Measurements from ENCODE around the gene PODXL2. TPM values are rescaled to one million over a fixed set of nuclear protein-coding genes. Genes with fewer than 3 reads are reported as not detected.

PODXL2 gene
- total and polyA plus RNA-seq, 2 donors (not counting 1 experiment from before 2014, with no cell fraction given) = 3.1 to 4.0 TPM

- Histone ChIP-seq H3K79me2 (ENCODE audit: control insufficient read depth, insufficient read depth, low read length) (no peaks in the 10 kb centered on the region), H3K4me1 (ENCODE audit: control insufficient read depth in 2 of 2, insufficient read depth in 2 of 2, low read length in 2 of 2) (no peaks in the 10 kb centered on the region), H3K4me3 (ENCODE audit: control extremely low read depth in 1 of 5, extremely low read depth in 1 of 5, insufficient read depth in 1 of 5, low read depth in 2 of 5, low read length in 4 of 5) (no peak overlapping the region), H3K27ac (ENCODE audit: low read length in 2 of 2) (no peak overlapping the region), H3K27me3 (replicated peaks in 1 of 4; ENCODE audit: control extremely low read depth in 1 of 4, control insufficient read depth in 3 of 4, insufficient read depth in 4 of 4, low read length in 3 of 4) (no peaks in the 10 kb centered on the region), H2AFZ (ENCODE audit: insufficient read depth, low read depth, low read length, poor library complexity, severe bottlenecking) (no peak overlapping the region), H3K9ac (ENCODE audit: low read length) (no peak overlapping the region), H4K20me1 (ENCODE audit: control insufficient read depth, insufficient read depth, low read length, poor library complexity, severe bottlenecking) (no peaks in the 10 kb centered on the region), H3K36me3 (replicated peaks in 1 of 2; ENCODE audit: control extremely low read depth in 1 of 2, control insufficient read depth in 1 of 2, extremely low read depth in 1 of 2, insufficient read depth in 2 of 2, low read length in 1 of 2) (no peaks in the 10 kb centered on the region), H3K9me3 (ENCODE audit: control extremely low read depth in 1 of 3, control insufficient read depth in 2 of 3, insufficient read depth in 1 of 3, low read length in 2 of 3) (no peaks in the 10 kb centered on the region), H3K4me2 (replicated peaks; ENCODE audit: low read depth, low read length, poor library complexity, severe bottlenecking) (no peak overlapping the region)
- intact Hi-C loops (cut with micrococcal nuclease) = no loop called here
- H3K27ac Mint-ChIP-seq = no peak overlapping the region
- ChIA-PET CTCF (interaction anchor here (0.6 to 1.5 kb wide), 2 partner anchors 49 to 509 kb away, joined by 3 to 6 read pairs; no protein-coding TSS in a partner anchor), POLR2A (interaction anchor here (0.5 kb wide), 1 partner anchor 54 kb away, joined by 4 read pairs; no protein-coding TSS in a partner anchor)
- H3K9me3 Mint-ChIP-seq (ENCODE audit: insufficient read depth) = no peaks in the 10 kb centered on the region
- 100% methylated on average over 3 of the region's 5 CpGs for WGBS (ENCODE audit: insufficient coverage)
- H3K4me3 Mint-ChIP-seq = no peak overlapping the region
- H3K4me1 Mint-ChIP-seq = no peaks in the 10 kb centered on the region
- DNase-seq = no peak
- TF ChIP-seq CTCF (IDR thresholded peaks at IDR 0.05) (no peak), EZH2 (IDR thresholded peaks at IDR 0.05; ENCODE audit: borderline replicate concordance, insufficient read depth, low read depth, low read length, poor library complexity, severe bottlenecking) (no peak)
- no peak for ATAC-seq (ENCODE audit: low read depth)
- no peaks in the 10 kb centered on the region for H3K27me3 Mint-ChIP-seq
Observed at GRCh38 chr3:127644641-127645370, 15.8 kb downstream of the PODXL2 start.

GRCh38 chr3:127645371-127646015 is 16.5 kb downstream of the PODXL2 start:
- DNase-seq (no peak), ATAC-seq (ENCODE audit: low read depth) (no peak)
- no peak overlapping the region for H2AFZ ChIP-seq (ENCODE audit: insufficient read depth, low read depth, low read length, poor library complexity, severe bottlenecking)
- H3K27ac ChIP-seq (ENCODE audit: low read length in 2 of 2) = no peak overlapping the region
- Mint-ChIP-seq H3K4me3 (no peak overlapping the region), H3K4me1 (no peaks in the 10 kb centered on the region), H3K9me3 (ENCODE audit: insufficient read depth) (no peaks in the 10 kb centered on the region), H3K27ac (no peak overlapping the region), H3K27me3 (no peaks in the 10 kb centered on the region)
- TF ChIP-seq EZH2 (IDR thresholded peaks at IDR 0.05; ENCODE audit: borderline replicate concordance, insufficient read depth, low read depth, low read length, poor library complexity, severe bottlenecking) (no peak), CTCF (IDR thresholded peaks at IDR 0.05) (no peak)
- WGBS (ENCODE audit: insufficient coverage) = 97% methylated on average over 5 of the region's 8 CpGs
- H4K20me1 ChIP-seq (ENCODE audit: control insufficient read depth, insufficient read depth, low read length, poor library complexity, severe bottlenecking) = no peaks in the 10 kb centered on the region
- POLR2A ChIA-PET = interaction anchor here (0.5 kb wide), 1 partner anchor 55 kb away, joined by 4 read pairs; no protein-coding TSS in a partner anchor
- no peak overlapping the region for H3K4me3 ChIP-seq (ENCODE audit: control extremely low read depth in 1 of 5, extremely low read depth in 1 of 5, insufficient read depth in 1 of 5, low read depth in 2 of 5, low read length in 4 of 5)
- no peaks in the 10 kb centered on the region for H3K9me3 ChIP-seq (ENCODE audit: control extremely low read depth in 1 of 3, control insufficient read depth in 2 of 3, insufficient read depth in 1 of 3, low read length in 2 of 3)
- no peaks in the 10 kb centered on the region for H3K4me1 ChIP-seq (ENCODE audit: control insufficient read depth in 2 of 2, insufficient read depth in 2 of 2, low read length in 2 of 2)
- intact Hi-C loops (cut with micrococcal nuclease) = no loop called here
- H3K9ac ChIP-seq (ENCODE audit: low read length) = no peak overlapping the region
- CTCF ChIA-PET = no interaction called here
- H3K79me2 ChIP-seq (ENCODE audit: control insufficient read depth, insufficient read depth, low read length) = no peaks in the 10 kb centered on the region
- H3K4me2 ChIP-seq (replicated peaks; ENCODE audit: low read depth, low read length, poor library complexity, severe bottlenecking) = no peak overlapping the region
- no peaks in the 10 kb centered on the region for H3K27me3 ChIP-seq (replicated peaks in 1 of 4; ENCODE audit: control extremely low read depth in 1 of 4, control insufficient read depth in 3 of 4, insufficient read depth in 4 of 4, low read length in 3 of 4)
- no peaks in the 10 kb centered on the region for H3K36me3 ChIP-seq (replicated peaks in 1 of 2; ENCODE audit: control extremely low read depth in 1 of 2, control insufficient read depth in 1 of 2, extremely low read depth in 1 of 2, insufficient read depth in 2 of 2, low read length in 1 of 2)

Measured in B cell (primary cell).